Fibroblast of lung (primary cell): ENCODE measurements around the gene INF2. TPM values are rescaled to one million over a fixed set of nuclear protein-coding genes. Genes with fewer than 3 reads are reported as not detected.
"Not testable (repeated sequence)": the region's sequence is repeated elsewhere in the genome, so short reads cannot be mapped to it uniquely, and the experiment has no call there.

Experiments used
- DNase-seq, 2 donors: peaks; one replicate each; pipeline versions ENCODE4 v3.0.0 to v3.0.0-alpha.2; 2010; ENCODE audit warnings: low read depth in 2 of 2
- H2AFZ ChIP-seq: 2 replicates; pipeline ENCODE4 v1.5.1; 2012; ENCODE audit warnings: low read length, control low read depth, inconsistent platforms
- H3K27ac ChIP-seq: 2 replicates; pipeline ENCODE4 v1.5.1; 2011; ENCODE audit warnings: low read length, control low read depth; ENCODE audit not compliant: insufficient read depth
- H3K27me3 ChIP-seq: 2 replicates; pipeline ENCODE4 v1.5.1; 2011; ENCODE audit warnings: mild to moderate bottlenecking, low read length; ENCODE audit not compliant: control insufficient read depth, insufficient read depth
- H3K36me3 ChIP-seq: 2 replicates; pipeline ENCODE4 v1.5.1; 2011; ENCODE audit warnings: low read length; ENCODE audit not compliant: control insufficient read depth, insufficient read depth
- H3K4me1 ChIP-seq: 2 replicates; pipeline ENCODE4 v1.5.1; 2011; ENCODE audit warnings: low read length; ENCODE audit not compliant: control insufficient read depth, insufficient read depth; ENCODE audit errors: extremely low read depth
- H3K4me2 ChIP-seq: 2 replicates; pipeline ENCODE4 v1.5.1; 2011; ENCODE audit warnings: low read length, control low read depth; ENCODE audit not compliant: insufficient read depth; ENCODE audit errors: extremely low read depth
- H3K4me3 ChIP-seq, 4 experiments: fragments of 200-600 bp in 1 of 4; sonication (generic) in 1 of 4; replicated peaks in 1 of 4; 2 replicates each; pipeline ENCODE4 v1.5.1; 2011 to 2016; ENCODE audit warnings: low read length in 4 of 4, low read depth in 3 of 4, mild to moderate bottlenecking in 3 of 4, control low read depth in 2 of 4, inconsistent platforms in 1 of 4, mixed read lengths in 1 of 4; ENCODE audit not compliant: insufficient read depth in 1 of 4; ENCODE audit errors: control extremely low read depth in 1 of 4
- H3K79me2 ChIP-seq: 2 replicates; pipeline ENCODE4 v1.5.1; 2012; ENCODE audit warnings: mild to moderate bottlenecking, low read length, inconsistent platforms; ENCODE audit not compliant: control insufficient read depth, insufficient read depth
- H3K9ac ChIP-seq: 2 replicates; pipeline ENCODE4 v1.5.1; 2011; ENCODE audit warnings: mild to moderate bottlenecking, low read length, control low read depth; ENCODE audit not compliant: insufficient read depth
- H3K9me3 ChIP-seq: 2 replicates; pipeline ENCODE4 v1.5.1; 2012; ENCODE audit warnings: low read depth, low read length; ENCODE audit not compliant: control insufficient read depth, insufficient read depth
- H4K20me1 ChIP-seq: 2 replicates; pipeline ENCODE4 v1.5.1; 2011; ENCODE audit warnings: low read length; ENCODE audit not compliant: control insufficient read depth, insufficient read depth; ENCODE audit errors: extremely low read depth
- CTCF ChIP-seq, 2 donors: IDR thresholded peaks in 1 of 2; conservative IDR thresholded peaks in 1 of 2; 1 replicate in 1 of 2; 2 replicates in 1 of 2; pipeline ENCODE4 v1.5.1; 2011 to 2012; ENCODE audit warnings: low read length in 2 of 2, control low read depth in 1 of 2, inconsistent platforms in 1 of 2, low read depth in 1 of 2, mild to moderate bottlenecking in 1 of 2
- EZH2 ChIP-seq: IDR thresholded peaks from 2 replicates; pipeline ENCODE4 v1.5.1; 2012; ENCODE audit warnings: low read length, control low read depth, mild to moderate bottlenecking; ENCODE audit errors: missing control alignments
- polyA plus RNA-seq, 2 donors: library from polyadenylated mRNA; depleted of rRNA in 1 of 2; stranded (reverse) in 1 of 2; unstranded in 1 of 2; fragments of >200 nt; gene quantifications; 2 replicates each; pipeline ENCODE4 v1.2.1, GENCODE V29; 2011 to 2012; ENCODE audit warnings: missing spikeins in 1 of 2
- total RNA-seq: library from RNA; depleted of rRNA; stranded (reverse); fragments of >200 nt; gene quantifications from 2 replicates; pipeline ENCODE4 v1.2.1, GENCODE V29; 2014

INF2 gene
- total and polyA plus RNA-seq, 2 donors (not counting 1 experiment from before 2014, with no cell fraction given): 19.8 to 50.9 TPM

- TF ChIP-seq EZH2 (no peak), CTCF (conservative IDR thresholded peaks at IDR 0.05 in 1 of 2, IDR thresholded peaks at IDR 0.05 in 1 of 2; ENCODE audit: low read depth in 1 of 2, low read length in 2 of 2) (peak in 1 of 2 donors; percentile 11)
- no peaks in the 10 kb centered on the region for H3K9me3 ChIP-seq
- no peak overlapping the region for H3K27ac ChIP-seq
- no peak overlapping the region for H3K4me2 ChIP-seq
- no peak overlapping the region for H3K9ac ChIP-seq
- H4K20me1 ChIP-seq: no peaks in the 10 kb centered on the region
- no peaks in the 10 kb centered on the region for H3K79me2 ChIP-seq
- no peak overlapping the region for H3K4me3 ChIP-seq
- no peak overlapping the region for H2AFZ ChIP-seq
- no peak for DNase-seq
- peaks cover 2% of the 10 kb centered on the region for H3K36me3 ChIP-seq
- H3K27me3 ChIP-seq: peaks cover 9% of the 10 kb centered on the region
- H3K4me1 ChIP-seq: peaks cover 5% of the 10 kb centered on the region
Measured at GRCh38 chr14:104726600-104727451, 37.4 kb downstream of the INF2 start.

- Histone ChIP-seq H4K20me1 (no peaks in the 10 kb centered on the region), H3K27me3 (peaks cover 9% of the 10 kb centered on the region), H3K79me2 (no peaks in the 10 kb centered on the region), H3K4me1 (peaks cover 2% of the 10 kb centered on the region), H3K27ac (no peak overlapping the region), H3K4me2 (no peak overlapping the region), H2AFZ (no peak overlapping the region), H3K36me3 (no peaks in the 10 kb centered on the region), H3K9ac (no peak overlapping the region), H3K4me3 (no peak overlapping the region), H3K9me3 (no peaks in the 10 kb centered on the region)
- TF ChIP-seq EZH2 (no peak), CTCF (conservative IDR thresholded peaks at IDR 0.05 in 1 of 2, IDR thresholded peaks at IDR 0.05 in 1 of 2; ENCODE audit: low read depth in 1 of 2, low read length in 2 of 2) (no peak)
- no peak for DNase-seq
Measured at GRCh38 chr14:104728631-104729030, 39.2 kb downstream of the INF2 start.

- H3K36me3 ChIP-seq, H3K27me3 ChIP-seq, H4K20me1 ChIP-seq, H3K4me3 ChIP-seq, H3K9me3 ChIP-seq, H3K9ac ChIP-seq, H3K4me2 ChIP-seq, H2AFZ ChIP-seq, H3K4me1 ChIP-seq, H3K27ac ChIP-seq, DNase-seq, H3K79me2 ChIP-seq: not testable (repeated sequence)
Measured at GRCh38 chr14:104729176-104729834, 39.9 kb downstream of the INF2 start.
